ENCODE results near the gene EFHC2. TPM values are rescaled to one million over a fixed set of nuclear protein-coding genes. Genes with fewer than 3 reads are reported as not detected.

Gene EFHC2
- total and polyA plus RNA-seq, 11 donors: 1.8 to 15.6 (median 7.5) TPM

GRCh38 chrX:44352758-44353157, 9.3 kb upstream of the EFHC2 start:
- WGBS, 4 donors: 51 to 65% (median 56%) methylated on average over 5 of the region's 5 CpGs
- no peak for DNase-seq
- TF ChIP-seq CTCF (IDR thresholded peaks at IDR 0.05): no peak
- TF ChIP-seq POLR2A (IDR thresholded peaks at IDR 0.05): no peak
- H3K36me3 ChIP-seq: no peaks in the 10 kb centered on the region
- intact Hi-C loops (cut with DNase I): no loop called here
- no peak overlapping the region for H3K27ac ChIP-seq
- no peaks in the 10 kb centered on the region for H3K4me1 ChIP-seq
- H3K4me3 ChIP-seq: no peak overlapping the region
- no peak for ATAC-seq
- peaks cover 0 to 8% (median 0%) of the 10 kb centered on the region in 9 donors for H3K27me3 ChIP-seq
- H3K9me3 ChIP-seq: no peaks in the 10 kb centered on the region

- H3K27ac ChIP-seq: no peak overlapping the region
- ATAC-seq: no peak
- no peak for DNase-seq
- H3K36me3 ChIP-seq: no peaks in the 10 kb centered on the region
- H3K27me3 ChIP-seq: peaks cover 0 to 18% (median 0%) of the 10 kb centered on the region in 9 donors
- 67 to 83% (median 71%) methylated on average over 5 of the region's 5 CpGs for WGBS, 4 donors
- intact Hi-C loops (cut with DNase I): no loop called here
- no peak overlapping the region for H3K4me3 ChIP-seq
- no peaks in the 10 kb centered on the region for H3K9me3 ChIP-seq
- TF ChIP-seq CTCF (IDR thresholded peaks at IDR 0.05) (no peak), POLR2A (IDR thresholded peaks at IDR 0.05) (no peak)
- H3K4me1 ChIP-seq: no peaks in the 10 kb centered on the region
Measured at GRCh38 chrX:44349561-44349960, 6.1 kb upstream of the EFHC2 start.

- no peak for DNase-seq
- Histone ChIP-seq H3K36me3 (no peaks in the 10 kb centered on the region), H3K9me3 (no peaks in the 10 kb centered on the region), H3K4me3 (peak overlapping the region in 4 of 12 donors; percentile 50 to 67 (median 56)), H3K4me1 (peaks cover 0 to 7% (median 0%) of the 10 kb centered on the region in 12 donors), H3K27ac (no peak overlapping the region), H3K27me3 (peaks cover 0 to 43% (median 0%) of the 10 kb centered on the region in 9 donors)
- TF ChIP-seq CTCF (IDR thresholded peaks at IDR 0.05) (no peak), POLR2A (IDR thresholded peaks at IDR 0.05) (no peak)
- intact Hi-C loops (cut with DNase I): no loop called here
- no peak for ATAC-seq
- WGBS, 4 donors: 45 to 53% (median 49%) methylated on average over 7 of the region's 7 CpGs
Measured at GRCh38 chrX:44344687-44345086, 1.2 kb upstream of the EFHC2 start.

- DNase-seq (peak in 4 of 5 donors; percentile 7 to 55 (median 20)), ATAC-seq (peak in 1 of 4 donors; percentile 34)
- Histone ChIP-seq H3K9me3 (no peaks in the 10 kb centered on the region), H3K4me3 (peak overlapping the region in 9 of 12 donors; percentile 7 to 67 (median 55)), H3K27me3 (peaks cover 0 to 43% (median 0%) of the 10 kb centered on the region in 9 donors), H3K27ac (peak overlapping the region in 1 of 12 donors; percentile 54), H3K36me3 (no peaks in the 10 kb centered on the region), H3K4me1 (peaks cover 0 to 7% (median 0%) of the 10 kb centered on the region in 12 donors)
- 42 to 53% (median 50%) methylated on average over 16 of the region's 16 CpGs for WGBS, 4 donors
- intact Hi-C loops (cut with DNase I): no loop called here
- TF ChIP-seq POLR2A (IDR thresholded peaks at IDR 0.05): no peak
- no peak for TF ChIP-seq CTCF (IDR thresholded peaks at IDR 0.05)
Measured at GRCh38 chrX:44344194-44344593, 722 bp upstream of the EFHC2 start.
